Erythroblast (primary cell): ENCODE measurements around the gene CRACR2A.

Experiments used
- GATA1 ChIP-seq: IDR thresholded peaks from 2 replicates; pipeline ENCODE4 v1.6.1; 2011; ENCODE audit warnings: low read depth, mild to moderate bottlenecking, control low read depth, low read length, moderate library complexity
- POLR2A ChIP-seq: IDR thresholded peaks from 2 replicates; pipeline ENCODE4 v1.6.1; 2011; ENCODE audit warnings: mild to moderate bottlenecking, low read length

DNA sequence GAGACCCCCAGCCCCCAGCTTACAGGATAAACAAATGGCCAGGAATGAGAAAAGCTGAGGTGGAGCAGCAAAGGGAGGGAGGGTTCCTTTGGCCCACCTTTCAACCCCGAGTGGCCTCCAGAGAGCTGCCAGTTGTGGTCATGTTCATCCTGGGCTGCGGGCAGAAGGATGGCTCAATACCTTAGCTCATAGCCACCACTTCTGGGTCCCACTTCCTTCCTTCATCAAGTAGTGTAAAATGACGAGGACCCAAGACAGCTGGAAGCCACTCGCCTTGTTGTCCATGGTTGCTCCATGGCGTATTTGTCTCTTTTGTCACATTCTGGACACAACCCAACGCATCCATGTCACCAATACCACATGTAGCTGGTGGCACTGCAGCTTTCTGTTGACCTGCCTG lies 24.2 kb downstream of the CRACR2A start:
- TF ChIP-seq POLR2A: no peak
- no peak for TF ChIP-seq GATA1
